K562 (cell line): ENCODE data around the gene DPP8. TPM values are rescaled to one million over a fixed set of nuclear protein-coding genes. Genes with fewer than 3 reads are reported as not detected.
"Not testable (repeated sequence)": the region's sequence is repeated elsewhere in the genome, so short reads cannot be mapped to it uniquely, and the experiment has no call there.

Experiments
- ATAC-seq: fragments of 200-7000 bp; cut with Tn5 transposase; 3 replicates; pipeline ENCODE4 v1.9.1; 2020; ENCODE audit warnings: moderate library complexity
- BruUV-seq: library from RNA; stranded (reverse); fragments of 400-500 nt; replicated peaks from 2 replicates; lab custom pipeline; 2021; lab: Mats Ljungman, UMichigan
- CTCF ChIA-PET: fragments of 300-600 bp; formaldehyde crosslinking; extraction: SDS; loops from one replicate; lab custom pipeline; 2021; ENCODE audit warnings: low intra/inter-chr PET ratio; lab: Yijun Ruan, JAX
- POLR2A ChIA-PET: fragments of 300-600, 350-650 bp; sonication (Branson Sonifier 250); formaldehyde crosslinking; extraction: SDS; loops from one replicate; lab custom pipeline; 2021; ENCODE audit warnings: antibody characterized with exemption, inconsistent platforms; lab: Yijun Ruan, JAX
- DNase-seq, 4 experiments: peaks; one replicate each; pipeline versions ENCODE4 v3.0.0 to v3.0.0-alpha.2; 2011 to 2018; ENCODE audit warnings: low spot score in 3 of 4, mixed read lengths in 3 of 4; ENCODE audit errors: extremely low read depth in 1 of 4
- FAIRE-seq: peaks from 2 replicates; lab custom pipeline; 2011; peaks lifted over from hg19 to GRCh38; lab: Jason Lieb, UNC
- H2AFZ ChIP-seq: 2 replicates; pipeline ENCODE4 v1.6.0; 2011; ENCODE audit warnings: low read depth, low read length, control low read depth, inconsistent platforms
- H3K27ac ChIP-seq: fragments of 200-600 bp; 3 replicates; pipeline ENCODE4 v1.8.0; 2011; ENCODE audit warnings: low read depth, mild to moderate bottlenecking, control low read depth, inconsistent platforms, low read length, moderate library complexity, mixed read lengths; ENCODE audit errors: extremely low read depth
- H3K27me3 ChIP-seq, 2 experiments: fragments of 300-600 bp in 1 of 2; 2 replicates in 1 of 2; 3 replicates in 1 of 2; pipeline versions ENCODE4 v1.6.0 to v1.8.0; 2011; ENCODE audit warnings: inconsistent platforms in 2 of 2, low read length in 2 of 2, mild to moderate bottlenecking in 1 of 2, mixed read lengths in 1 of 2, moderate library complexity in 1 of 2; ENCODE audit not compliant: control insufficient read depth in 2 of 2, insufficient read depth in 2 of 2
- H3K36me3 ChIP-seq: fragments of 300-600 bp; 3 replicates; pipeline ENCODE4 v1.8.0; 2011; ENCODE audit warnings: mild to moderate bottlenecking, low read length, inconsistent platforms; ENCODE audit not compliant: control insufficient read depth, insufficient read depth
- H3K4me1 ChIP-seq, 2 experiments: fragments of 200-600 bp in 1 of 2; replicated peaks in 1 of 2; 2 replicates in 1 of 2; 3 replicates in 1 of 2; pipeline versions ENCODE4 v1.5.1 to v1.8.0; 2011; ENCODE audit warnings: inconsistent platforms in 2 of 2, low read length in 2 of 2, mild to moderate bottlenecking in 1 of 2, mixed read lengths in 1 of 2, moderate library complexity in 1 of 2; ENCODE audit not compliant: control insufficient read depth in 2 of 2, insufficient read depth in 2 of 2
- H3K4me2 ChIP-seq: 2 replicates; pipeline ENCODE4 v1.6.1; 2011; ENCODE audit warnings: low read length, control low read depth, inconsistent platforms, mixed read lengths; ENCODE audit not compliant: insufficient read depth
- H3K4me3 ChIP-seq: fragments of 200-600 bp; sonication (generic), shearing (Covaris generic); 2 replicates; pipeline ENCODE4 v1.5.1; 2016; ENCODE audit warnings: control low read depth, inconsistent platforms
- H3K79me2 ChIP-seq: fragments of 200-600 bp; 3 replicates; pipeline ENCODE4 v1.8.0; 2011; ENCODE audit warnings: low read length, inconsistent platforms; ENCODE audit not compliant: control insufficient read depth, insufficient read depth
- H3K9ac ChIP-seq, 2 experiments: 2 replicates each; pipeline versions ENCODE4 v1.6.0 to v1.6.1; 2011; ENCODE audit warnings: low read depth in 2 of 2, low read length in 2 of 2, control low read depth in 1 of 2, inconsistent platforms in 1 of 2, mild to moderate bottlenecking in 1 of 2, mixed read lengths in 1 of 2; ENCODE audit not compliant: insufficient read depth in 1 of 2
- H3K9me1 ChIP-seq: one replicate; pipeline ENCODE4 v1.6.0; 2011; ENCODE audit warnings: inconsistent platforms, mild to moderate bottlenecking, low read length, moderate library complexity; ENCODE audit not compliant: control insufficient read depth, insufficient read depth
- H3K9me3 ChIP-seq: replicated peaks from 2 replicates; pipeline ENCODE4 v1.5.1; 2011; ENCODE audit warnings: low read depth, low read length, inconsistent platforms; ENCODE audit not compliant: control insufficient read depth, insufficient read depth
- H4K20me1 ChIP-seq: replicated peaks from 2 replicates; pipeline ENCODE4 v1.6.1; 2011; ENCODE audit warnings: low read length, inconsistent platforms, mixed read lengths; ENCODE audit not compliant: control insufficient read depth, insufficient read depth
- EGR1 ChIP-seq: fragments of 450-650 bp; conservative IDR thresholded peaks from 2 replicates; pipeline ENCODE4 v1.6.1; 2017; ENCODE audit warnings: mild to moderate bottlenecking
- ETV5 ChIP-seq: sonication (generic); formaldehyde crosslinking; IDR thresholded peaks from 2 replicates; pipeline ENCODE4 v1.4.0; 2020; ENCODE audit warnings: low read depth, mild to moderate bottlenecking, missing genetic modification reagents
- NONO ChIP-seq, 2 experiments: fragments of 200-400 bp in 1 of 2; fragments of 450-650 bp in 1 of 2; formaldehyde crosslinking in 1 of 2; IDR thresholded peaks; 2 replicates each; pipeline ENCODE4 v1.6.1; 2017; ENCODE audit warnings: low read depth in 2 of 2, mild to moderate bottlenecking in 2 of 2, moderate library complexity in 2 of 2, low read length in 1 of 2
- SIN3B ChIP-seq: fragments of 450-650 bp; IDR thresholded peaks from 2 replicates; pipeline ENCODE4 v1.6.1; 2017; ENCODE audit warnings: low read depth, mild to moderate bottlenecking, moderate library complexity
- YBX1 ChIP-seq: fragments of 450-650 bp; IDR thresholded peaks from 2 replicates; pipeline ENCODE4 v1.7.1; 2016; ENCODE audit warnings: mild to moderate bottlenecking
- ZNF551 ChIP-seq: fragments of 250-450 bp; sonication (Bioruptor Pico); IDR thresholded peaks from 2 replicates; pipeline ENCODE4 v1.5.0; 2021; ENCODE audit warnings: mild to moderate bottlenecking, moderate library complexity
- ZNF766 ChIP-seq: fragments of 200-800 bp; sonication (Bioruptor generic); conservative IDR thresholded peaks from 2 replicates; pipeline ENCODE4 v1.6.1; 2016; ENCODE audit warnings: missing genetic modification characterization, missing compliant biosample characterization
- WGBS: fragments of 100-300 bp; shearing (Covaris generic); methylation state at CpG from one replicate; pipeline ENCODE4 v1.1.6; 2016; ENCODE audit warnings: low coverage, mixed read lengths; ENCODE audit not compliant: insufficient coverage; ENCODE audit errors: missing lambda C conversion rate; 5-methylcytosine and 5-hydroxymethylcytosine counted together
- in situ Hi-C: fragments of 300-500 bp; cut with MboI; formaldehyde crosslinking; loops from 4 replicates; pipeline ENCODE4 v1.15.0; 2018; ENCODE audit warnings: inconsistent platforms, mixed read lengths
- intact Hi-C: fragments of 100-400 bp; cut with micrococcal nuclease; formaldehyde crosslinking; loops from 2 replicates; pipeline ENCODE4 v1.14.2; 2022
- polyA plus RNA-seq, 8 experiments: library from polyadenylated mRNA; depleted of rRNA in 4 of 8; stranded (reverse) in 5 of 8; unstranded in 3 of 8; fragments of >200 nt; fragmentation: Nextera tagmentation in 2 of 8; fragmentation: Illumina TruSeq in 1 of 8; extraction: Ambion mirVana in 2 of 8; extraction: Trizol in 1 of 8; gene quantifications; 2 replicates each; pipeline versions ENCODE4 v1.2.1 to v1.2.3, GENCODE V29; 2011 to 2014; ENCODE audit warnings: inconsistent platforms in 1 of 8, missing spikeins in 1 of 8
- total RNA-seq, 7 experiments: library from RNA; depleted of rRNA in 6 of 7; stranded (reverse); fragments of >200 nt in 6 of 7; fragmentation: Illumina TruSeq in 2 of 7; extraction: Trizol in 2 of 7; gene quantifications; 2 replicates each; pipeline versions ENCODE4 v1.2.1 to v1.2.3, GENCODE V29; 2011 to 2021; ENCODE audit warnings: low replicate concordance in 1 of 7

DPP8 gene
- total and polyA plus RNA-seq, 9 of the 15 experiments (the other 6 are each of a cell fraction or from before 2014, with no cell fraction given): 5.5 to 36.7 (median 20.7) TPM

GRCh38 chr15:65398486-65398885 lies 119.0 kb downstream of the DPP8 start:
- WGBS: 21% methylated on average over 15 of the region's 16 CpGs

GRCh38 chr15:65396965-65397317 lies 120.5 kb downstream of the DPP8 start:
- ChIA-PET CTCF (no interaction called here), POLR2A (interaction anchor here (1.0 to 3.1 kb wide), 2 partner anchors 8 to 92 kb away, joined by 4 to 16 read pairs; partner anchors contain the start of gene RNU5B-1)
- Histone ChIP-seq H3K79me2 (no peaks in the 10 kb centered on the region), H3K4me1 (peaks cover 4 to 13% of the 10 kb centered on the region in 2 experiments; a peak in 3 of 5 replicates), H3K9me1 (no peaks in the 10 kb centered on the region), H3K9me3 (no peaks in the 10 kb centered on the region), H3K27ac (no peak overlapping the region), H3K27me3 (peaks cover 47 to 71% of the 10 kb centered on the region in 2 experiments), H3K4me3 (no peak overlapping the region), H3K36me3 (no peaks in the 10 kb centered on the region), H4K20me1 (no peaks in the 10 kb centered on the region; the same call in 1 of the 2 replicates), H3K4me2 (no peak overlapping the region), H2AFZ (no peak overlapping the region), H3K9ac (no peak overlapping the region)
- TF ChIP-seq ETV5 (CRISPR knock-in tag) (no peak), ZNF551 (CRISPR knock-in tag) (no peak), YBX1 (no peak), NONO (IDR thresholded peaks at IDR 0.05; ENCODE audit: low read depth in 2 of 2, low read length in 1 of 2) (no peak), ZNF766 (CRISPR knock-in tag) (no peak), SIN3B (no peak)
- in situ Hi-C loops (no loop called here), intact Hi-C loops (no loop called here)
- DNase-seq: no peak
- no peak for FAIRE-seq
- BruUV-seq: no TSS peak
- 10% methylated on average over 7 of the region's 10 CpGs for WGBS
- ATAC-seq: no peak

More at GRCh38 chr15:65398486-65398885, 119.0 kb downstream of the DPP8 start:
- H3K79me2 ChIP-seq, BruUV-seq, H3K4me2 ChIP-seq, H4K20me1 ChIP-seq, ATAC-seq, H3K27ac ChIP-seq, H3K9me3 ChIP-seq, DNase-seq, CTCF ChIA-PET, H3K9me1 ChIP-seq, FAIRE-seq, H3K4me3 ChIP-seq, intact Hi-C loops, H2AFZ ChIP-seq, H3K36me3 ChIP-seq, in situ Hi-C loops, H3K9ac ChIP-seq: not testable (repeated sequence)
- Histone ChIP-seq H3K4me1 (peaks cover 4 to 16% of the 10 kb centered on the region in 2 experiments; a peak in 3 of 5 replicates), H3K27me3 (peaks cover 38 to 67% of the 10 kb centered on the region in 2 experiments)
- TF ChIP-seq EGR1: 0 out of 2 replicates have a peak, but pooled peaks have one; percentile 20
- POLR2A ChIA-PET: interaction anchor here (0.7 to 3.1 kb wide), 3 partner anchors 93 to 334 kb away, joined by 3 to 16 read pairs (median 3); partner anchors contain the start of gene RNU5B-1
